Osteocyte (in vitro differentiated cells): ENCODE measurements around the gene TMEM43. TPM values are rescaled to one million over a fixed set of nuclear protein-coding genes. Genes with fewer than 3 reads are reported as not detected.

Experiments used
- DNase-seq: peaks from one replicate; pipeline ENCODE4 v3.0.0; 2021; ENCODE audit warnings: mixed read lengths; ENCODE audit not compliant: unreplicated experiment; ENCODE audit errors: extremely low spot score
- H3K27ac Mint-ChIP-seq: one replicate; pipeline ENCODE4 v1.8.0; 2021; ENCODE audit warnings: mild to moderate bottlenecking, mixed read lengths; ENCODE audit not compliant: unreplicated experiment
- H3K27me3 Mint-ChIP-seq: one replicate; pipeline ENCODE4 v1.8.0; 2021; ENCODE audit warnings: mixed read lengths; ENCODE audit not compliant: unreplicated experiment
- H3K36me3 Mint-ChIP-seq: one replicate; pipeline ENCODE4 v1.8.0; 2021; ENCODE audit warnings: mixed read lengths; ENCODE audit not compliant: unreplicated experiment
- H3K4me1 Mint-ChIP-seq: one replicate; pipeline ENCODE4 v1.8.0; 2021; ENCODE audit warnings: mixed read lengths; ENCODE audit not compliant: unreplicated experiment
- H3K4me3 Mint-ChIP-seq: one replicate; pipeline ENCODE4 v1.8.0; 2021; ENCODE audit warnings: mild to moderate bottlenecking, moderate library complexity, mixed read lengths; ENCODE audit not compliant: unreplicated experiment
- H3K9me3 Mint-ChIP-seq: one replicate; pipeline ENCODE4 v1.8.0; 2021; ENCODE audit warnings: mixed read lengths; ENCODE audit not compliant: unreplicated experiment
- total RNA-seq: library from RNA; stranded (reverse); gene quantifications from 2 replicates; pipeline ENCODE4 v1.2.1, GENCODE V29; 2021
- TF ChIP-seq, protein P1 (sequence below): fragments of 200-600 bp; sonication (generic); IDR thresholded peaks from 2 replicates; pipeline ENCODE4 v1.5.0; 2021; ENCODE audit warnings: antibody characterized with exemption, mild to moderate bottlenecking, moderate library complexity

TMEM43 gene
- total RNA-seq, 1 donor from 2014 or later, result 73.3 TPM

DNA sequence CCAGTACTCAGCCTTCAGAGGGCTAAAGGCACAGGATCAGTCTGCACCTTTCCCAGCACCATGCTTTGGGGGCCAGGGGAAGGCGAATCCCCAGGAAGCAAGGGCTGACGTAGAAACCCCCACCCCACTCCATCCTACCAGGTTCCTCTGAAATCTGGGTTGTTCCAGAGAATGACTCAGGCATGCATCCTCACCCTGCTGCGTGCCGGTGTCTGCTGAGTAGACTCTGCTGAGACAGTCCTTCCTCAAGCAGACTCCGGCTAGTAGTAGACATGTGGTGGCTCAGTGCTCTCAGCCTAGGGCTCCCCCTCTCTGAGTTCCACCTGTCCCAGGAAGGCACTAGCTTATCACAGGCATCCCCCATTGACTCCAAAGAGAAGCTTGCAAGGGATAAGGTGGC, 9.0 kb downstream of the TMEM43 start:
- H3K27ac Mint-ChIP-seq, result no peak overlapping the region

DNA sequence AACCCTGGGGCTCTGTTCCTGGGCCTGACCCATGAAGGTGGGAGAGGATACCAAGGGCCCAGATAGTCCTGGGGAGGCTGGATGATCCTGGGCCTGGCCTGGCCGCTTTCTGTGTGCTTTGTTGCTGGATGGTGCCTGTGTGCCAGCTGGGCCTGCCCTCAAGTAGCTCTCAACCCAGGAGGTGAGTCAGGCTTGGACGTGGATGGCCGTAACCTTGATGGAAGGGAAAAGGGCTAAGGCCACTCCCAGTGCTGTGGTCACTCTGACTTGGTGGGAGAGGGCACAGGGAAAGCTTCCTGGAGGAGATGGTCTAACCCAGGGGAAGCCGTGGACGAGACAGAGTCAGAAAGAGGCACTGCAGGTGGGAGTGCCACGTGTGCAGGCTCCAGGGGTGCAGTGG, 9.4 kb downstream of the TMEM43 start:
- Mint-ChIP-seq H3K36me3 (peaks cover 54% of the 10 kb centered on the region), H3K27ac (no peak overlapping the region), H3K9me3 (no peaks in the 10 kb centered on the region)

More for the DNA sequence above, 9.0 kb downstream of the TMEM43 start:
- Mint-ChIP-seq H3K4me3 (no peak overlapping the region), H3K27me3 (no peaks in the 10 kb centered on the region), H3K9me3 (no peaks in the 10 kb centered on the region), H3K4me1 (no peaks in the 10 kb centered on the region), H3K36me3 (peaks cover 55% of the 10 kb centered on the region)
- TF ChIP-seq, protein P1, sequence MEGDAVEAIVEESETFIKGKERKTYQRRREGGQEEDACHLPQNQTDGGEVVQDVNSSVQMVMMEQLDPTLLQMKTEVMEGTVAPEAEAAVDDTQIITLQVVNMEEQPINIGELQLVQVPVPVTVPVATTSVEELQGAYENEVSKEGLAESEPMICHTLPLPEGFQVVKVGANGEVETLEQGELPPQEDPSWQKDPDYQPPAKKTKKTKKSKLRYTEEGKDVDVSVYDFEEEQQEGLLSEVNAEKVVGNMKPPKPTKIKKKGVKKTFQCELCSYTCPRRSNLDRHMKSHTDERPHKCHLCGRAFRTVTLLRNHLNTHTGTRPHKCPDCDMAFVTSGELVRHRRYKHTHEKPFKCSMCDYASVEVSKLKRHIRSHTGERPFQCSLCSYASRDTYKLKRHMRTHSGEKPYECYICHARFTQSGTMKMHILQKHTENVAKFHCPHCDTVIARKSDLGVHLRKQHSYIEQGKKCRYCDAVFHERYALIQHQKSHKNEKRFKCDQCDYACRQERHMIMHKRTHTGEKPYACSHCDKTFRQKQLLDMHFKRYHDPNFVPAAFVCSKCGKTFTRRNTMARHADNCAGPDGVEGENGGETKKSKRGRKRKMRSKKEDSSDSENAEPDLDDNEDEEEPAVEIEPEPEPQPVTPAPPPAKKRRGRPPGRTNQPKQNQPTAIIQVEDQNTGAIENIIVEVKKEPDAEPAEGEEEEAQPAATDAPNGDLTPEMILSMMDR, result no peak
- DNase-seq, result no peak

DNA sequence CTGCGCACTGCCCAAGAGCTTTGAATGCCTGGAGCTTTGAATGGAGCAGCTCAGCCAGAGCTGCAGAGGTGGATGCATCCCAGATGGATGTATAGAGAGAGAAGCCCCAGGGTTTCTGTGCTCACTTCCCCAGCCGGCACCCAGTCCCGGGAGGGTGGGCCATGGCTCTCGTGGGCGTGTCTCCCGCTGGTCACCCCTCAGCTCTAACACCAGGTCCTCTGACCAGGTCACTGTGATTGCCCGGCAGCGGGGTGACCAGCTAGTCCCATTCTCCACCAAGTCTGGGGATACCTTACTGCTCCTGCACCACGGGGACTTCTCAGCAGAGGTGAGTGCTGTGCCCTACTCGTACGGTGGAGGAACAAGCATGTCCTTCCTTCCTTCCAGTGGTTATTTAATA, 10.7 kb downstream of the TMEM43 start:
- DNase-seq, result no peak
- H3K4me3 Mint-ChIP-seq, result no peak overlapping the region
- no peaks in the 10 kb centered on the region for H3K9me3 Mint-ChIP-seq
- TF ChIP-seq, protein P1, result no peak
- H3K27me3 Mint-ChIP-seq, result no peaks in the 10 kb centered on the region
- no peak overlapping the region for H3K27ac Mint-ChIP-seq
- peaks cover 45% of the 10 kb centered on the region for H3K36me3 Mint-ChIP-seq
- no peaks in the 10 kb centered on the region for H3K4me1 Mint-ChIP-seq

More for the DNA sequence above, 9.4 kb downstream of the TMEM43 start:
- no peaks in the 10 kb centered on the region for H3K4me1 Mint-ChIP-seq
- no peaks in the 10 kb centered on the region for H3K27me3 Mint-ChIP-seq
- TF ChIP-seq, protein P1, result no peak
- no peak overlapping the region for H3K4me3 Mint-ChIP-seq
- no peak for DNase-seq

DNA sequence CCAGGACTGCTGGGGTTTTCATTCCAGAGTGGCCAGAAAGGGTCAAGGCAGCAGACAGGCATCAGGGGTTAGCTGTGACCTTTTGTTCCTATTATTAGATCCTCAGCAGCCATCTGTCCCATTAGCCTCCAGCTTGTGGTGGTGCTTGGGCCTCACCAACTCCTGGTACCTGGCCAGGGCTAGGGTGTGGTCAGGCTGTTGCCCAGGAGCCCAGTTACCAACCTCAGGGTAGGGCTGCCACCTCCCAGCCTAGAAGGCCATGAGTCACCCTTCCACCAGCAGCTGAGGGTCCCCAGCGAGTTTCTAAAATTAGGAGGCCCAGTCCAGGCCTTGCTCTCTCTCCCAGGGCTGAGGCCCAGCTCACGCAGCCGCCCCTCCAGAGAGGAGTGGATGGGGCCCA, 12.2 kb downstream of the TMEM43 start:
- TF ChIP-seq, protein P1, result no peak
- Mint-ChIP-seq H3K4me3 (no peak overlapping the region), H3K27ac (no peak overlapping the region), H3K9me3 (no peaks in the 10 kb centered on the region), H3K4me1 (peaks cover 4% of the 10 kb centered on the region), H3K36me3 (peaks cover 39% of the 10 kb centered on the region), H3K27me3 (no peaks in the 10 kb centered on the region)
- DNase-seq, result no peak

DNA sequence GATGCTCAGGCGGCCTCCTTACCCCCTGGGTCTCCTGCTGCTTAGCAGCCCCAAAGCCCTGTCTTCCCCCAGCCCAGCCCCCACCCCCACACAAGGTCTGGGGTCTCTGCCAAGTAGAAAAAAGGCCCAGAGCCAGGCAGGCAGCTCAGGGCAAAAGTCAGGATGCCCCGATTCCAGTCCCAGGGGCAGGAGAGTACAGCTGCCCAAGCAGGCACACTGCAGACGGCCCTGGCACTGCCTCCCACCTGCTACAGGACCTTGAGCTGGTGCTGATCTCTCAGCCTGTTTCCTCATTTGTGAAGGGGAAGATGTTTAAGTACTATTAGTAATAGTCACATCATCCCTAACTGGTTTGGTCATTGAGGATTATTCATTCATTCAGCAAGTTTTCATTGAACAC, 12.6 kb downstream of the TMEM43 start:
- no peaks in the 10 kb centered on the region for H3K27me3 Mint-ChIP-seq
- H3K4me3 Mint-ChIP-seq, result no peak overlapping the region
- no peak overlapping the region for H3K27ac Mint-ChIP-seq
- TF ChIP-seq, protein P1, result no peak
- no peaks in the 10 kb centered on the region for H3K9me3 Mint-ChIP-seq
- H3K36me3 Mint-ChIP-seq, result peaks cover 36% of the 10 kb centered on the region
- no peak for DNase-seq
- peaks cover 9% of the 10 kb centered on the region for H3K4me1 Mint-ChIP-seq
